GM13976 (cell line): ENCODE data around the gene ELK4.

Source experiments
- DNase-seq: peaks from one replicate; pipeline ENCODE4 v3.0.0; 2012; ENCODE audit warnings: low spot score
- CTCF ChIP-seq: IDR thresholded peaks from 2 replicates; pipeline ENCODE4 v1.5.1; 2012; ENCODE audit warnings: borderline replicate concordance, mild to moderate bottlenecking; ENCODE audit not compliant: insufficient read depth; ENCODE audit errors: extremely low read depth, missing control alignments, control extremely low read depth
- in situ Hi-C: fragments of 300-500 bp; cut with MboI; formaldehyde crosslinking; loops from one replicate; pipeline ENCODE4 v1.12.0; 2022; ENCODE audit warnings: low sequenced_read_pairs, mixed read lengths, inconsistent platforms; ENCODE audit not compliant: unreplicated experiment

The ELK4 gene

GRCh38 chr1:205616563-205617293, 15.1 kb downstream of the ELK4 start:
- DNase-seq: no peak
- in situ Hi-C loops: no loop called here
- TF ChIP-seq CTCF: no peak

GRCh38 chr1:205615789-205616188, 16.0 kb downstream of the ELK4 start:
- in situ Hi-C loops: no loop called here
- no peak for DNase-seq
- TF ChIP-seq CTCF: no peak

- no peak for TF ChIP-seq CTCF
- in situ Hi-C loops: no loop called here
Observed at GRCh38 chr1:205613854-205614412, 17.9 kb downstream of the ELK4 start.

GRCh38 chr1:205612556-205612955, 19.3 kb downstream of the ELK4 start:
- in situ Hi-C loops: no loop called here
- no peak for DNase-seq
- no peak for TF ChIP-seq CTCF

More at GRCh38 chr1:205613854-205614412, 17.9 kb downstream of the ELK4 start:
- DNase-seq: no peak

- DNase-seq: no peak
- TF ChIP-seq CTCF: no peak
- in situ Hi-C loops: no loop called here
Observed at GRCh38 chr1:205612104-205612503, 19.7 kb downstream of the ELK4 start.

- no peak for DNase-seq
- in situ Hi-C loops: no loop called here
- no peak for TF ChIP-seq CTCF
Observed at GRCh38 chr1:205610901-205611466, 20.8 kb downstream of the ELK4 start.
